Neural progenitor cell (in vitro differentiated cells): ENCODE data around the gene DPP3. TPM values are rescaled to one million over a fixed set of nuclear protein-coding genes. Genes with fewer than 3 reads are reported as not detected.

ENCODE experiments used
- DNase-seq: peaks from one replicate; pipeline ENCODE4 v3.0.0-alpha.2; 2016; ENCODE audit warnings: low spot score
- H2AFZ ChIP-seq: fragments of 200-600 bp; sonication (generic); replicated peaks from 2 replicates; pipeline ENCODE4 v1.6.1; 2016; ENCODE audit warnings: antibody characterized with exemption
- H3F3A ChIP-seq: fragments of 200-600 bp; sonication (generic); 2 replicates; pipeline ENCODE4 v1.6.1; 2016; ENCODE audit warnings: antibody characterized with exemption, low read depth
- H3K27ac ChIP-seq: fragments of 200-600 bp; sonication (generic); 2 replicates; pipeline ENCODE4 v1.5.1; 2016; ENCODE audit warnings: mild to moderate bottlenecking
- H3K27me3 ChIP-seq: fragments of 200-600 bp; sonication (generic); 2 replicates; pipeline ENCODE4 v1.6.1; 2016; ENCODE audit warnings: mild to moderate bottlenecking, moderate library complexity
- H3K36me3 ChIP-seq: fragments of 200-600 bp; sonication (generic); 2 replicates; pipeline ENCODE4 v1.5.1; 2016
- H3K4me1 ChIP-seq: fragments of 200-600 bp; sonication (generic); 2 replicates; pipeline ENCODE4 v1.6.1; 2016; ENCODE audit warnings: mixed run types
- H3K4me2 ChIP-seq: fragments of 200-600 bp; sonication (generic); 2 replicates; pipeline ENCODE4 v1.6.1; 2016
- H3K4me3 ChIP-seq: fragments of 200-600 bp; sonication (generic); 2 replicates; pipeline ENCODE4 v1.5.1; 2016
- H3K79me2 ChIP-seq: fragments of 200-600 bp; sonication (generic); 2 replicates; pipeline ENCODE4 v1.6.1; 2016; ENCODE audit warnings: low read depth
- H3K9ac ChIP-seq: fragments of 200-600 bp; sonication (generic); 2 replicates; pipeline ENCODE4 v1.6.1; 2016
- H3K9me3 ChIP-seq: fragments of 200-600 bp; sonication (generic); 2 replicates; pipeline ENCODE4 v1.5.1; 2016; ENCODE audit warnings: low read depth
- H4K20me1 ChIP-seq: fragments of 200-600 bp; sonication (generic); 2 replicates; pipeline ENCODE4 v1.6.1; 2016; ENCODE audit warnings: low read depth
- H3K27ac Mint-ChIP-seq: 3 replicates; pipeline ENCODE4 v1.8.0; 2021; ENCODE audit warnings: mixed read lengths
- H3K27me3 Mint-ChIP-seq: 2 replicates; pipeline ENCODE4 v1.8.0; 2022; ENCODE audit warnings: low read depth, mild to moderate bottlenecking, inconsistent platforms, moderate library complexity, mixed read lengths; ENCODE audit not compliant: insufficient read depth
- H3K36me3 Mint-ChIP-seq: 3 replicates; pipeline ENCODE4 v1.8.0; 2021; ENCODE audit warnings: mixed read lengths
- H3K4me1 Mint-ChIP-seq: 3 replicates; pipeline ENCODE4 v1.8.0; 2021; ENCODE audit warnings: mixed read lengths
- H3K4me3 Mint-ChIP-seq: 3 replicates; pipeline ENCODE4 v1.8.0; 2021; ENCODE audit warnings: mild to moderate bottlenecking, moderate library complexity, mixed read lengths
- H3K9me3 Mint-ChIP-seq: 3 replicates; pipeline ENCODE4 v1.8.0; 2020; ENCODE audit warnings: mixed read lengths
- EZH2 ChIP-seq: fragments of 200-600 bp; sonication (generic); IDR thresholded peaks from 2 replicates; pipeline ENCODE4 v1.6.1; 2017; ENCODE audit warnings: antibody characterized with exemption, mild to moderate bottlenecking, moderate library complexity
- EZH2phosphoT487 ChIP-seq: fragments of 200-600 bp; sonication (generic); IDR thresholded peaks from 2 replicates; pipeline ENCODE4 v1.6.1; 2017; ENCODE audit warnings: antibody characterized with exemption
- total RNA-seq: library from RNA; depleted of rRNA; stranded (reverse); fragments of >200 nt; gene quantifications from 2 replicates; pipeline ENCODE4 v1.2.3, GENCODE V29; 2015; ENCODE audit warnings: low replicate concordance
- TF ChIP-seq, protein P1 (sequence below): fragments of 200-600 bp; sonication (generic); IDR thresholded peaks from 2 replicates; pipeline ENCODE4 v1.5.1; 2017; ENCODE audit warnings: antibody characterized with exemption, mild to moderate bottlenecking

DPP3 gene
- total RNA-seq, 1 donor from 2014 or later, result 41.3 TPM

DNA sequence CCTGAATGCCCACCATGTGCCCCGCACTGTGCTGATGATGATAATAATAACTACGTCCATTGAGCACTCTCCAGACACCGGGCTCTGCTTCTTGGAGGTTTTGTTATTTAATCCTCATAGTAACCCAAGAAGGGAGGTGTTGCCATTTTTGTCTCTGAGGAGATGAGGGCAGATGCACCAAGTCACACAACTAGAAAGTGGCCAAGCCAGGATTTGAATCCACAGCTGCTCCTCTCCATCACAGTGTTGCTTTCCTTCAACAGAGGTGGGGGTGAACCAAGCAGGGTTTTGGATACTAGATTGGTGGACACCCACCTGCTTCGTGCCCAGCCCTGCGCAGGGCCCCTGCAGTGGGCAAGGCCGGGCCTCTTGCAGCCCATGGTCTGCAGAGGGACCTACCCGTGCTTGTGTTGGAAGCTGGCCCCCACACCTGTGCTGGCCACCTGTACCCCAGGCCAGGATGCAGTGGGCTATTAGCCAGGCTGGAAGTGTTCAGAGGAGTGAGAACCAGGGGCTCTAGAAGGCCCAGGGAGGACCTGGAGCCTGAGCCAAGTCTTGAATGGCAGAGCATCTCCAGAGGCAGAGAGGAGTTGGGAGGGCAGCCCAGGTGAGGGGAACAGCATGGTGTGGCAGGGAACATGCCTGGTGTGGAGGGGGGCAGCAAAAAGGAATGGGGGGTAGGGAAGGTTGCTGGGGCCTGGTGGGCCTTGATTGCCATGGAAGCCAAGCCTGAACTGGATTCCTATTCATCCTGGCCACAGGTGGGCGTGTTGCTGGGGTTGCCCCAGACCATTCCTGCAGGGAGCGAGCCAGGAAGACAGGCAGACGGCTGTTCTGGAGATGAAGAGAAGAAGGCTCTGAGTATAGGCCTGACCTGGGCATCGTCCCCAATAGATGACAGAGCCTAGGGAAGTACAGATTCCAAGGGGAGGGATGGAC is 2.7 kb upstream of the DPP3 start:
- peak overlapping the region; percentile 75 for H3K4me3 Mint-ChIP-seq
- no peak overlapping the region for H3K9ac ChIP-seq
- no peaks in the 10 kb centered on the region for H3K9me3 ChIP-seq
- peaks cover 41% of the 10 kb centered on the region for H3F3A ChIP-seq
- H3K4me1 Mint-ChIP-seq, result peaks cover 29% of the 10 kb centered on the region
- H4K20me1 ChIP-seq, result peaks cover 31% of the 10 kb centered on the region
- peaks cover 20% of the 10 kb centered on the region for H3K79me2 ChIP-seq
- no peak overlapping the region for H3K27ac ChIP-seq
- H3K4me2 ChIP-seq, result no peak overlapping the region
- H3K27me3 Mint-ChIP-seq, result peaks cover 12% of the 10 kb centered on the region
- no peak for DNase-seq
- no peak overlapping the region for H3K27ac Mint-ChIP-seq
- no peaks in the 10 kb centered on the region for H3K36me3 ChIP-seq
- no peaks in the 10 kb centered on the region for H3K9me3 Mint-ChIP-seq
- TF ChIP-seq, protein P1, sequence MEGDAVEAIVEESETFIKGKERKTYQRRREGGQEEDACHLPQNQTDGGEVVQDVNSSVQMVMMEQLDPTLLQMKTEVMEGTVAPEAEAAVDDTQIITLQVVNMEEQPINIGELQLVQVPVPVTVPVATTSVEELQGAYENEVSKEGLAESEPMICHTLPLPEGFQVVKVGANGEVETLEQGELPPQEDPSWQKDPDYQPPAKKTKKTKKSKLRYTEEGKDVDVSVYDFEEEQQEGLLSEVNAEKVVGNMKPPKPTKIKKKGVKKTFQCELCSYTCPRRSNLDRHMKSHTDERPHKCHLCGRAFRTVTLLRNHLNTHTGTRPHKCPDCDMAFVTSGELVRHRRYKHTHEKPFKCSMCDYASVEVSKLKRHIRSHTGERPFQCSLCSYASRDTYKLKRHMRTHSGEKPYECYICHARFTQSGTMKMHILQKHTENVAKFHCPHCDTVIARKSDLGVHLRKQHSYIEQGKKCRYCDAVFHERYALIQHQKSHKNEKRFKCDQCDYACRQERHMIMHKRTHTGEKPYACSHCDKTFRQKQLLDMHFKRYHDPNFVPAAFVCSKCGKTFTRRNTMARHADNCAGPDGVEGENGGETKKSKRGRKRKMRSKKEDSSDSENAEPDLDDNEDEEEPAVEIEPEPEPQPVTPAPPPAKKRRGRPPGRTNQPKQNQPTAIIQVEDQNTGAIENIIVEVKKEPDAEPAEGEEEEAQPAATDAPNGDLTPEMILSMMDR, result no peak
- TF ChIP-seq EZH2 (no peak), EZH2phosphoT487 (no peak)
- peaks cover 3% of the 10 kb centered on the region for H3K36me3 Mint-ChIP-seq
- peaks cover 3% of the 10 kb centered on the region for H3K4me1 ChIP-seq
- no peaks in the 10 kb centered on the region for H3K27me3 ChIP-seq
- H3K4me3 ChIP-seq, result no peak overlapping the region
- H2AFZ ChIP-seq, result no peak overlapping the region

GRCh38 chr11:66478729-66479393 is 1.4 kb upstream of the DPP3 start:
- peak; percentile 60 for DNase-seq
- H3K4me3 Mint-ChIP-seq, result peak overlapping the region; percentile 93
- Histone ChIP-seq H3K9me3 (no peaks in the 10 kb centered on the region), H3K27ac (no peak overlapping the region), H3K27me3 (no peaks in the 10 kb centered on the region), H3K4me3 (peak overlapping the region; percentile 77), H3K4me2 (peak overlapping the region; percentile 93), H3K4me1 (peaks cover 3% of the 10 kb centered on the region), H3K9ac (peak overlapping the region; percentile 79), H2AFZ (no peak overlapping the region), H3K79me2 (peaks cover 20% of the 10 kb centered on the region), H3K36me3 (no peaks in the 10 kb centered on the region), H3F3A (peaks cover 41% of the 10 kb centered on the region), H4K20me1 (peaks cover 31% of the 10 kb centered on the region)
- H3K9me3 Mint-ChIP-seq, result no peaks in the 10 kb centered on the region
- peaks cover 3% of the 10 kb centered on the region for H3K36me3 Mint-ChIP-seq
- peaks cover 12% of the 10 kb centered on the region for H3K27me3 Mint-ChIP-seq
- TF ChIP-seq, protein P1, result peak; percentile 89
- TF ChIP-seq EZH2phosphoT487, result no peak
- H3K27ac Mint-ChIP-seq, result no peak overlapping the region
- H3K4me1 Mint-ChIP-seq, result peaks cover 29% of the 10 kb centered on the region

DNA sequence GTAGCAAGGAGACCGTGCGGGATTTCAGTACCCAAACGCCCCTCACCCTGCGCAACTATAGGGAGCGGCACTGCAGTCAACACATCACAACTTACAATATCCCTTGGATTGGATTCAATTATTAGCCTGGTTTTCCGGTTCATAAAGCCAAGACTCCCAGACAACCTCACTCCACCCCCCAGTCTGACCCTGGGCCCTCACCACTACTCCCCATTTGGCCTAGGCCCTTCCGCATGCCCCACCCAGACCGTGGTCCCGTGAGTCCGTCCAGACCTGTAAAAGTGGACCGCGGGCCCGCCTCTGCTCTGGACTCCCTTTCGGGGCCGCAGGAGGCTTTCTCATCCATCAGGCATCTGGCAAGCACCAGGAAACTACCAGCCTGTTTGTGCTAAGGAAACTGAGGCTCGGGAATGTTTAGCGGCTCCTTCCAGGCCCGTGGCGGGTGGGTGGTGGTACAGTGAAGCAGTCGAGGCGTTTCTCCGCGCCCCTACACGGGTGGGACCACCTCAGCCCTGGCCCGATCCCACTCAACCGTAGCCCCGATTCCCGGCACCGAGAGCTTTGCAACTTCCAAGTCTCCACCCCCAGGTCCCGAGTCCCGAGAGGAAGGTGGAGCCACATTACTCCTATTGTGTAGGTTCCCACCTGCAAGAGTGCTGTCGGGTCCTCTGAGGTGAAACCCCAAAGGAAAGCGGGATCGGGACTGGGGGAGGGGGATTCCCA is 679 bp upstream of the DPP3 start:
- H3K9me3 ChIP-seq, result no peaks in the 10 kb centered on the region
- Mint-ChIP-seq H3K27me3 (peaks cover 10% of the 10 kb centered on the region), H3K4me3 (peak overlapping the region; percentile 93), H3K36me3 (no peaks in the 10 kb centered on the region), H3K4me1 (peaks cover 29% of the 10 kb centered on the region), H3K27ac (peak overlapping the region; percentile 78), H3K9me3 (no peaks in the 10 kb centered on the region)
- H3K4me2 ChIP-seq, result peak overlapping the region; percentile 93
- no peaks in the 10 kb centered on the region for H3K27me3 ChIP-seq
- peaks cover 31% of the 10 kb centered on the region for H4K20me1 ChIP-seq
- H3K4me1 ChIP-seq, result peaks cover 3% of the 10 kb centered on the region
- TF ChIP-seq, protein P1, result no peak
- TF ChIP-seq EZH2phosphoT487 (no peak), EZH2 (no peak)
- peak overlapping the region; percentile 77 for H3K4me3 ChIP-seq
- H3K27ac ChIP-seq, result peak overlapping the region; percentile 68
- peak overlapping the region; percentile 54 for H2AFZ ChIP-seq
- peak overlapping the region; percentile 79 for H3K9ac ChIP-seq
- H3K36me3 ChIP-seq, result no peaks in the 10 kb centered on the region
- H3F3A ChIP-seq, result peaks cover 41% of the 10 kb centered on the region
- no peak for DNase-seq
- peaks cover 20% of the 10 kb centered on the region for H3K79me2 ChIP-seq
